Epithelial cell of esophagus (primary cell): ENCODE data around the gene MPRIP.
A peak's percentile ranks its signal among the peaks of the same experiment; 100 is the strongest.

Experiments
- DNase-seq: peaks from one replicate; pipeline ENCODE4 v3.0.0; 2010; ENCODE audit warnings: low read depth
- H3K4me3 ChIP-seq: 2 replicates; pipeline ENCODE4 v1.5.1; 2011; ENCODE audit warnings: mild to moderate bottlenecking, low read length, control low read depth
- CTCF ChIP-seq: IDR thresholded peaks from 2 replicates; pipeline ENCODE4 v1.5.1; 2011; ENCODE audit warnings: low read depth, mild to moderate bottlenecking, low read length, control low read depth, inconsistent platforms; ENCODE audit not compliant: insufficient read depth; ENCODE audit errors: missing control alignments

MPRIP gene

GRCh38 chr17:17165666-17166308 is 123.5 kb downstream of the MPRIP start:
- TF ChIP-seq CTCF, result no peak
- H3K4me3 ChIP-seq, result no peak overlapping the region
- DNase-seq, result no peak

GRCh38 chr17:17166446-17166845 is 124.2 kb downstream of the MPRIP start:
- no peak overlapping the region for H3K4me3 ChIP-seq
- TF ChIP-seq CTCF, result no peak
- DNase-seq, result no peak

GRCh38 chr17:17167356-17167755 is 125.1 kb downstream of the MPRIP start:
- H3K4me3 ChIP-seq, result no peak overlapping the region
- no peak for DNase-seq
- TF ChIP-seq CTCF, result no peak

GRCh38 chr17:17167986-17168385 is 125.7 kb downstream of the MPRIP start:
- no peak for TF ChIP-seq CTCF
- H3K4me3 ChIP-seq, result no peak overlapping the region

GRCh38 chr17:17168401-17168800 is 126.1 kb downstream of the MPRIP start:
- TF ChIP-seq CTCF, result no peak
- no peak for DNase-seq
- H3K4me3 ChIP-seq, result no peak overlapping the region

More at GRCh38 chr17:17167986-17168385, 125.7 kb downstream of the MPRIP start:
- DNase-seq, result no peak

GRCh38 chr17:17169396-17169795 is 127.1 kb downstream of the MPRIP start:
- DNase-seq, result no peak
- no peak overlapping the region for H3K4me3 ChIP-seq
- TF ChIP-seq CTCF, result no peak

GRCh38 chr17:17170346-17170985 is 128.2 kb downstream of the MPRIP start:
- no peak for TF ChIP-seq CTCF

More at GRCh38 chr17:17170346-17170985, 128.2 kb downstream of the MPRIP start:
- peak; percentile 73 for DNase-seq
- H3K4me3 ChIP-seq, result no peak overlapping the region
